Measurements from ENCODE around the gene HYDIN.

Gene HYDIN

DNA sequence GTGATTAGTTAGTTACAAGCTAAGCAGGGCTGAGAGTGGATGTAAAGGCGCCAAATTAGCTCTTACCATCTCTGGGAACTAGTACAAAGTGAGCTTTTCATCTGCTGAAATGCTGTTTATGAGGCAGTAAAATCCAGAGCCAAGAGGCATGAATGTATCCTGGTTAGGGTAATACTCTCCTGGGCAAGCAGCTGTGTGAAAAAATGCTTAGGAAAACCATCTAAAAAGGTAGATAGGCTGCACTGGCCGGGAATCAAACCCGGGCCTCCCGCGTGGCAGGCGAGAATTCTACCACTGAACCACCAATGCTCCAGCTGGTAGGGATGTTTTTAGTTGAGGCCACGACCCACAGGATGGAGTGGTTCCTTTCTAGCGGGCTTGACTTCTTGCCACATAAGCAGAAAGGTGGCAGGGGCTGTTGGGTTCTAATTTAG lies 452.5 kb downstream of the HYDIN start:
- Histone ChIP-seq H2AK5ac (ENCODE audit: low read length) (no peak overlapping the region), H4K8ac (ENCODE audit: low read depth, low read length) (no peak overlapping the region)

DNA sequence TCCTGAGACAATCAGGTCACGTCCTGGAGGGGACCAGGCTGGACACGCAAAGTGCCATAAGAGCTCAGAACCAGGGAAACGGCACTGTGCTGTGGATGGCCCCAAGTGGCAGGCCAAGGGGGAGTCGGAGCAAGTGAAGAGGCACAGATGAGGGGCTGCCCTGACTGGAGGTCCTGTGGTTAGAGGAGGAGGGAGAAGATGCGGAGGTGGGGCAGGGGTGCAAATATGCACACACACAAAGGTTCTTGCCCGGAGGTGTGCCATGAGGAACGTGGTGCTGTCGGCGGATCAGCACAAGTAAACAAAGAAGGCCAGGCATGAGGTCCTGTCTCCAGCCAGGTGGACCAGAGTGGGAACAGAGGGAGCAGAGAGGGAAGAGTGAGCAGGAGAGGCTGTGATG lies 453.0 kb downstream of the HYDIN start:
- H3K27me3 ChIP-seq (ENCODE audit: insufficient read depth, low read length, poor library complexity): no peaks in the 10 kb centered on the region
- no peak overlapping the region for H3K9ac ChIP-seq (ENCODE audit: low read length)
- no peak overlapping the region for H3K27ac ChIP-seq (ENCODE audit: low read depth, low read length)
- H3K4ac ChIP-seq (ENCODE audit: low read depth, low read length): no peak overlapping the region
- no peaks in the 10 kb centered on the region for H3K79me1 ChIP-seq (ENCODE audit: low read length)
- H3K4me2 ChIP-seq (ENCODE audit: low read length): no peak overlapping the region
- H3K18ac ChIP-seq (ENCODE audit: low read length): no peak overlapping the region
- H3K23ac ChIP-seq (ENCODE audit: low read length): no peak overlapping the region
- no peak overlapping the region for H4K8ac ChIP-seq (ENCODE audit: low read depth, low read length)
- no peak overlapping the region for H3K4me3 ChIP-seq (ENCODE audit: low read length)
- no peak overlapping the region for H4K5ac ChIP-seq (ENCODE audit: low read length)
- H3K36me3 ChIP-seq (ENCODE audit: control insufficient read depth, insufficient read depth, low read length): peaks cover 3% of the 10 kb centered on the region
- H2BK5ac ChIP-seq (ENCODE audit: low read length): no peak overlapping the region
- no peak overlapping the region for H2BK120ac ChIP-seq (ENCODE audit: low read depth, low read length)
- H3K4me1 ChIP-seq (ENCODE audit: control insufficient read depth, low read depth, low read length): no peaks in the 10 kb centered on the region
- no peak for DNase-seq
- H2AK5ac ChIP-seq (ENCODE audit: low read length): no peak overlapping the region
- no CpG with 5 or more reads among the region's 9 CpGs for WGBS (ENCODE audit: extremely low coverage, insufficient coverage, low lambda C conversion rate)
- H3K79me2 ChIP-seq (ENCODE audit: control insufficient read depth, insufficient read depth, low read length): no peaks in the 10 kb centered on the region
- no peak overlapping the region for H2BK15ac ChIP-seq (replicated peaks; ENCODE audit: low read depth)
- H3K56ac ChIP-seq (ENCODE audit: low read length): no peak overlapping the region

More for the DNA sequence above, 452.5 kb downstream of the HYDIN start:
- Histone ChIP-seq H2BK120ac (ENCODE audit: low read depth, low read length) (no peak overlapping the region), H3K27ac (ENCODE audit: low read depth, low read length) (no peak overlapping the region), H2BK15ac (replicated peaks; ENCODE audit: low read depth) (no peak overlapping the region), H3K23ac (ENCODE audit: low read length) (no peak overlapping the region), H3K56ac (ENCODE audit: low read length) (no peak overlapping the region), H3K4ac (ENCODE audit: low read depth, low read length) (no peak overlapping the region), H3K4me2 (ENCODE audit: low read length) (no peak overlapping the region), H3K18ac (ENCODE audit: low read length) (no peak overlapping the region), H3K4me3 (ENCODE audit: low read length) (no peak overlapping the region), H3K79me1 (ENCODE audit: low read length) (no peaks in the 10 kb centered on the region), H3K79me2 (ENCODE audit: control insufficient read depth, insufficient read depth, low read length) (no peaks in the 10 kb centered on the region), H3K9ac (ENCODE audit: low read length) (no peak overlapping the region), H4K5ac (ENCODE audit: low read length) (no peak overlapping the region), H3K4me1 (ENCODE audit: control insufficient read depth, low read depth, low read length) (no peaks in the 10 kb centered on the region), H3K36me3 (ENCODE audit: control insufficient read depth, insufficient read depth, low read length) (peaks cover 3% of the 10 kb centered on the region), H2BK5ac (ENCODE audit: low read length) (no peak overlapping the region), H3K27me3 (ENCODE audit: insufficient read depth, low read length, poor library complexity) (no peaks in the 10 kb centered on the region)
- DNase-seq: no peak
- no CpG with 5 or more reads among the region's 8 CpGs for WGBS (ENCODE audit: extremely low coverage, insufficient coverage, low lambda C conversion rate)

DNA sequence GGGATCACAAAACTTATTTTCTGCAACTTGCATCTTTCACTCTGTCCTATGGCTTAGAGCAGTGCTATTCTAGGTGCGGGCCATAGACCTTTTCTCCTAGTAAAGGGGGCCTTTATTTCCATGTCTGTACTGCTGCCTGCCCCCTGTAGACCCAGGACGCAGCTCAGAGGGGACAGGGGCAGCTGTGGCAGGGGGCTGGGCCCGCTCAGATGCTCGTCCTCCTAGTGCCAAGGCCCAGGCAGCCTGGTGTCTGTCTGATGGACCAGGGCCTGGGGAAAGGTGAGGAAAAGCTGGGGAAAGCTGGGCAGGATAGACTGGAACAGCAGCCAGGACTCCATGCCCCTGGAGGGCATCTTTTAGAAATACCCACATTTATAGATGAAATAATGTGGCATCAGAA lies 455.1 kb downstream of the HYDIN start:
- H3K36me3 ChIP-seq (ENCODE audit: control insufficient read depth, insufficient read depth, low read length): no peaks in the 10 kb centered on the region
- no peak overlapping the region for H3K4me2 ChIP-seq (ENCODE audit: low read length)
- H2BK5ac ChIP-seq (ENCODE audit: low read length): no peak overlapping the region
- H3K9ac ChIP-seq (ENCODE audit: low read length): no peak overlapping the region
- DNase-seq: no peak
- no peak overlapping the region for H2AK5ac ChIP-seq (ENCODE audit: low read length)
- H3K56ac ChIP-seq (ENCODE audit: low read length): no peak overlapping the region
- H3K4me1 ChIP-seq (ENCODE audit: control insufficient read depth, low read depth, low read length): no peaks in the 10 kb centered on the region
- H4K8ac ChIP-seq (ENCODE audit: low read depth, low read length): no peak overlapping the region
- H2BK15ac ChIP-seq (replicated peaks; ENCODE audit: low read depth): no peak overlapping the region
- no peak overlapping the region for H3K4ac ChIP-seq (ENCODE audit: low read depth, low read length)
- H3K79me1 ChIP-seq (ENCODE audit: low read length): no peaks in the 10 kb centered on the region
- H3K79me2 ChIP-seq (ENCODE audit: control insufficient read depth, insufficient read depth, low read length): no peaks in the 10 kb centered on the region
- WGBS (ENCODE audit: extremely low coverage, insufficient coverage, low lambda C conversion rate): no CpG with 5 or more reads among the region's 4 CpGs
- no peak overlapping the region for H3K18ac ChIP-seq (ENCODE audit: low read length)
- H2BK120ac ChIP-seq (ENCODE audit: low read depth, low read length): no peak overlapping the region
- H4K5ac ChIP-seq (ENCODE audit: low read length): no peak overlapping the region
- no peak overlapping the region for H3K4me3 ChIP-seq (ENCODE audit: low read length)
- H3K23ac ChIP-seq (ENCODE audit: low read length): no peak overlapping the region
- no peaks in the 10 kb centered on the region for H3K27me3 ChIP-seq (ENCODE audit: insufficient read depth, low read length, poor library complexity)
- no peak overlapping the region for H3K27ac ChIP-seq (ENCODE audit: low read depth, low read length)

DNA sequence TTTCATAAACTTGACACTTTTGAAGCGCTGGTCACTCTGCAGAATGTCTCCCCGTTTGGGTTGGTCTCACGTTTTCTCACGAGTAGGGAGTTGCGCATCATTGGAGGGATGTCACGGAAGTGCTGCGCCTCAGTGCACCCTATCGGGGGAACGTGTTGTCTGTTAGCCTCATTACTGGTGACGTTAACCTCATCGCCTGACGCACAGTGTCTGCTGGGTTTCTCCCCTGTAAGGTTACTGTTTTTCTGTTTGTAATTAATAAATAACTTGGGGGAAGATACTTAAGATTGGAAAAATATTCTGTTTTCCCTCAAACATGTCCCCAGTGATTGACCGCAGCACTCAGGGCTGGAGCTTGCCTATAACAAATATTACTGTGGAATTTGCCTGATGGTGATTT lies 456.3 kb downstream of the HYDIN start:
- no CpG with 5 or more reads among the region's 13 CpGs for WGBS (ENCODE audit: extremely low coverage, insufficient coverage, low lambda C conversion rate)
- Histone ChIP-seq H2BK120ac (ENCODE audit: low read depth, low read length) (no peak overlapping the region), H4K8ac (ENCODE audit: low read depth, low read length) (no peak overlapping the region), H3K4me1 (ENCODE audit: control insufficient read depth, low read depth, low read length) (no peaks in the 10 kb centered on the region), H3K4me3 (ENCODE audit: low read length) (no peak overlapping the region), H3K79me1 (ENCODE audit: low read length) (no peaks in the 10 kb centered on the region), H2AK5ac (ENCODE audit: low read length) (no peak overlapping the region), H4K5ac (ENCODE audit: low read length) (no peak overlapping the region), H3K18ac (ENCODE audit: low read length) (no peak overlapping the region), H3K4me2 (ENCODE audit: low read length) (no peak overlapping the region), H2BK15ac (replicated peaks; ENCODE audit: low read depth) (no peak overlapping the region), H3K9ac (ENCODE audit: low read length) (no peak overlapping the region), H3K27me3 (ENCODE audit: insufficient read depth, low read length, poor library complexity) (no peaks in the 10 kb centered on the region), H3K56ac (ENCODE audit: low read length) (no peak overlapping the region), H3K79me2 (ENCODE audit: control insufficient read depth, insufficient read depth, low read length) (no peaks in the 10 kb centered on the region), H3K4ac (ENCODE audit: low read depth, low read length) (no peak overlapping the region), H3K27ac (ENCODE audit: low read depth, low read length) (no peak overlapping the region), H2BK5ac (ENCODE audit: low read length) (no peak overlapping the region), H3K36me3 (ENCODE audit: control insufficient read depth, insufficient read depth, low read length) (no peaks in the 10 kb centered on the region), H3K23ac (ENCODE audit: low read length) (no peak overlapping the region)
- DNase-seq: no peak

DNA sequence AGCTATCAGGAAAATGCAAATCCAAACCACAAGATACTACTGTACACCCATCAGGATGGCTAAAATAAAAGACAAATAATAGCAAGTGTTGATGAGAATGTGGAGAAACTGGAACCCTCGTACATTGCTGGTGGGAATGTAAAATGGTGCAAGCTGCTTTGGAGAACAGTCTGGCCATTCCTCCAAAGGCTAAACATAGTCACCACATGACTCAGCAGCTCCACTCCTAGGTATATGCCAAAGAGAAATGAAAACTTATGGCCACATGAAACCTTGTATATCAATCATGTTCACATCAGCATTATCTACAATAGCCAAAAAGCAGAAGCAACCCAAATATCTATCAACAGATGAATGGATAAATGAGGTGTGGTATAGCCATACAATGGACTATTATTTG lies 458.0 kb downstream of the HYDIN start:
- Histone ChIP-seq H3K4me1 (ENCODE audit: control insufficient read depth, low read depth, low read length) (no peaks in the 10 kb centered on the region), H3K36me3 (ENCODE audit: control insufficient read depth, insufficient read depth, low read length) (no peaks in the 10 kb centered on the region), H3K4ac (ENCODE audit: low read depth, low read length) (no peak overlapping the region), H2BK15ac (replicated peaks; ENCODE audit: low read depth) (no peak overlapping the region), H3K56ac (ENCODE audit: low read length) (no peak overlapping the region), H3K4me3 (ENCODE audit: low read length) (no peak overlapping the region), H3K27me3 (ENCODE audit: insufficient read depth, low read length, poor library complexity) (no peaks in the 10 kb centered on the region), H3K18ac (ENCODE audit: low read length) (no peak overlapping the region), H3K9ac (ENCODE audit: low read length) (no peak overlapping the region), H4K5ac (ENCODE audit: low read length) (no peak overlapping the region), H3K4me2 (ENCODE audit: low read length) (no peak overlapping the region), H3K79me2 (ENCODE audit: control insufficient read depth, insufficient read depth, low read length) (no peaks in the 10 kb centered on the region), H3K23ac (ENCODE audit: low read length) (no peak overlapping the region), H2BK5ac (ENCODE audit: low read length) (no peak overlapping the region), H2AK5ac (ENCODE audit: low read length) (no peak overlapping the region), H3K27ac (ENCODE audit: low read depth, low read length) (no peak overlapping the region), H2BK120ac (ENCODE audit: low read depth, low read length) (no peak overlapping the region), H3K79me1 (ENCODE audit: low read length) (no peaks in the 10 kb centered on the region), H4K8ac (ENCODE audit: low read depth, low read length) (no peak overlapping the region)
- WGBS (ENCODE audit: extremely low coverage, insufficient coverage, low lambda C conversion rate): no CpG with 5 or more reads among the region's 1 CpG
- no peak for DNase-seq

Measured in mesendoderm (in vitro differentiated cells).